Liver (tissue), 9 donors: ENCODE measurements around the gene TMTC4. TPM values are rescaled to one million over a fixed set of nuclear protein-coding genes. Genes with fewer than 3 reads are reported as not detected.

Experiments
- DNase-seq: peaks from one replicate; pipeline ENCODE4 v3.0.0-alpha.2; 2017; ENCODE audit warnings: low spot score
- H3K27ac ChIP-seq, 2 donors: one replicate each; pipeline ENCODE4 v1.7.0; 2013; ENCODE audit warnings: inconsistent platforms in 2 of 2, low read length in 2 of 2, control low read depth in 1 of 2, low read depth in 1 of 2, mild to moderate bottlenecking in 1 of 2
- H3K27me3 ChIP-seq, 4 donors: one replicate each; pipeline versions ENCODE4 v1.6.1 to v1.7.0; 2013; ENCODE audit warnings: low read length in 3 of 4, inconsistent platforms in 1 of 4, mild to moderate bottlenecking in 1 of 4, moderate library complexity in 1 of 4; ENCODE audit not compliant: control insufficient read depth in 4 of 4, insufficient read depth in 4 of 4
- H3K36me3 ChIP-seq, 4 donors: one replicate each; pipeline versions ENCODE4 v1.6.1 to v1.7.0; 2013; ENCODE audit warnings: low read length in 3 of 4, mild to moderate bottlenecking in 3 of 4, low read depth in 1 of 4, moderate library complexity in 1 of 4; ENCODE audit not compliant: control insufficient read depth in 4 of 4, insufficient read depth in 3 of 4
- H3K4me1 ChIP-seq, 4 donors: one replicate each; pipeline versions ENCODE4 v1.6.1 to v1.7.0; 2013; ENCODE audit warnings: low read length in 3 of 4, mild to moderate bottlenecking in 3 of 4, moderate library complexity in 1 of 4; ENCODE audit not compliant: control insufficient read depth in 4 of 4, insufficient read depth in 4 of 4
- H3K4me3 ChIP-seq, 3 donors: one replicate each; pipeline versions ENCODE4 v1.6.1 to v1.7.0; 2013; ENCODE audit warnings: low read length in 3 of 3, control low read depth in 1 of 3, low read depth in 1 of 3, mild to moderate bottlenecking in 1 of 3
- H3K9ac ChIP-seq, 2 donors: one replicate each; pipeline ENCODE4 v1.7.0; 2013; ENCODE audit warnings: low read length in 2 of 2, mild to moderate bottlenecking in 2 of 2, moderate library complexity in 2 of 2, control low read depth in 1 of 2, low read depth in 1 of 2
- H3K9me3 ChIP-seq, 4 donors: one replicate each; pipeline versions ENCODE4 v1.6.1 to v1.7.0; 2013; ENCODE audit warnings: low read length in 3 of 4; ENCODE audit not compliant: control insufficient read depth in 4 of 4
- ATF3 ChIP-seq: IDR thresholded peaks from 2 replicates; pipeline ENCODE4 v1.6.1; 2016; ENCODE audit warnings: antibody characterized with exemption
- CTCF ChIP-seq: fragments of 150-350 bp; IDR thresholded peaks from 2 replicates; pipeline ENCODE4 v1.5.1; 2017; ENCODE audit warnings: improper control_type of control experiment, low read depth, low read length; ENCODE audit not compliant: missing input control
- EGR1 ChIP-seq, 2 donors: IDR thresholded peaks; 2 replicates each; pipeline ENCODE4 v1.6.1; 2016 to 2018; ENCODE audit warnings: antibody characterized with exemption in 2 of 2, low read depth in 2 of 2
- FOXA1 ChIP-seq: IDR thresholded peaks from 2 replicates; pipeline ENCODE4 v1.6.1; 2016; ENCODE audit warnings: antibody characterized with exemption
- FOXA2 ChIP-seq: IDR thresholded peaks from 2 replicates; pipeline ENCODE4 v1.6.1; 2016; ENCODE audit warnings: antibody characterized with exemption
- GABPA ChIP-seq, 2 donors: IDR thresholded peaks in 1 of 2; conservative IDR thresholded peaks in 1 of 2; 2 replicates each; pipeline ENCODE4 v1.6.1; 2016; ENCODE audit warnings: antibody characterized with exemption in 2 of 2, mild to moderate bottlenecking in 1 of 2, moderate library complexity in 1 of 2
- HNF4A ChIP-seq, 2 donors: conservative IDR thresholded peaks; 2 replicates each; pipeline ENCODE4 v1.6.1; 2016; ENCODE audit warnings: antibody characterized with exemption in 2 of 2, mild to moderate bottlenecking in 2 of 2
- HNF4G ChIP-seq: IDR thresholded peaks from 2 replicates; pipeline ENCODE4 v1.6.1; 2016; ENCODE audit warnings: antibody characterized with exemption
- JUND ChIP-seq, 2 donors: IDR thresholded peaks; 2 replicates each; pipeline ENCODE4 v1.6.1; 2016; ENCODE audit warnings: antibody characterized with exemption in 2 of 2
- MAX ChIP-seq: IDR thresholded peaks from 2 replicates; pipeline ENCODE4 v1.6.1; 2016; ENCODE audit warnings: antibody characterized with exemption
- NR2F2 ChIP-seq: IDR thresholded peaks from 2 replicates; pipeline ENCODE4 v1.6.1; 2016; ENCODE audit warnings: antibody characterized with exemption
- RAD21 ChIP-seq, 2 donors: IDR thresholded peaks; 2 replicates each; pipeline ENCODE4 v1.6.1; 2016; ENCODE audit warnings: antibody characterized with exemption in 2 of 2, mild to moderate bottlenecking in 2 of 2
- REST ChIP-seq: IDR thresholded peaks from 2 replicates; pipeline ENCODE4 v1.6.1; 2016; ENCODE audit warnings: antibody characterized with exemption, mild to moderate bottlenecking
- RXRA ChIP-seq, 2 donors: IDR thresholded peaks; 2 replicates each; pipeline ENCODE4 v1.6.1; 2017 to 2018; ENCODE audit warnings: antibody characterized with exemption in 2 of 2, mild to moderate bottlenecking in 1 of 2
- SP1 ChIP-seq: IDR thresholded peaks from 2 replicates; pipeline ENCODE4 v1.6.1; 2018; ENCODE audit warnings: antibody characterized with exemption, mild to moderate bottlenecking
- TAF1 ChIP-seq: conservative IDR thresholded peaks from 2 replicates; pipeline ENCODE4 v1.6.1; 2016; ENCODE audit warnings: antibody characterized with exemption, mild to moderate bottlenecking
- YY1 ChIP-seq: IDR thresholded peaks from 2 replicates; pipeline ENCODE4 v1.6.1; 2016; ENCODE audit warnings: antibody characterized with exemption, mild to moderate bottlenecking
- ZBTB33 ChIP-seq: IDR thresholded peaks from 2 replicates; pipeline ENCODE4 v1.6.1; 2016; ENCODE audit warnings: antibody characterized with exemption
- WGBS: extraction: QIAGEN DNeasy Blood & Tissue Kit; methylation state at CpG from one replicate; pipeline ENCODE4 v1.1.7; 2013; 5-methylcytosine and 5-hydroxymethylcytosine counted together
- polyA plus RNA-seq, 2 donors: library from polyadenylated mRNA; stranded (reverse) in 1 of 2; unstranded in 1 of 2; fragments of 200-250 nt in 1 of 2; fragments of >200 nt in 1 of 2; fragmentation: Nextera tagmentation in 1 of 2; extraction: Ambion mirVana in 1 of 2; gene quantifications; one replicate each; pipeline versions ENCODE4 v1.2.1 to v1.2.3, GENCODE V29; 2013 to 2015
- total RNA-seq, 2 donors: library from RNA; depleted of rRNA; stranded (reverse); fragments of >200 nt; gene quantifications; one replicate each; pipeline ENCODE4 v1.2.3, GENCODE V29; 2014
- donor health status: healthy.
- donor health status: healthy.
- donor health status: healthy.
- donor health status: healthy.
- donor health status: healthy.

The TMTC4 gene
- total and polyA plus RNA-seq, 4 donors: 7.3 to 26.4 (median 12.3) TPM

GRCh38 chr13:100637380-100637779 lies 37.2 kb downstream of the TMTC4 start (continued):
- TF ChIP-seq FOXA2: no peak
- TF ChIP-seq NR2F2: no peak
- no peak for TF ChIP-seq HNF4A (conservative IDR thresholded peaks at IDR 0.05)
- no peak for TF ChIP-seq ZBTB33
- TF ChIP-seq GABPA (IDR thresholded peaks at IDR 0.05 in 1 of 2, conservative IDR thresholded peaks at IDR 0.05 in 1 of 2): no peak
- TF ChIP-seq MAX: no peak
- no peak for TF ChIP-seq FOXA1

- H3K9ac ChIP-seq: no peak overlapping the region
Measured at GRCh38 chr13:100636441-100636840, 38.2 kb downstream of the TMTC4 start.

More at GRCh38 chr13:100636441-100636840, 38.2 kb downstream of the TMTC4 start:
- Histone ChIP-seq H3K9me3 (no peaks in the 10 kb centered on the region), H3K36me3 (peaks cover 8 to 60% (median 28%) of the 10 kb centered on the region in 4 donors), H3K27ac (no peak overlapping the region), H3K4me1 (no peaks in the 10 kb centered on the region), H3K4me3 (no peak overlapping the region), H3K27me3 (no peaks in the 10 kb centered on the region)
- 96% methylated on average over 7 of the region's 7 CpGs for WGBS
- DNase-seq: no peak
- TF ChIP-seq EGR1 (IDR thresholded peaks at IDR 0.05; ENCODE audit: low read depth in 2 of 2) (no peak), MAX (no peak), SP1 (no peak), NR2F2 (no peak), GABPA (IDR thresholded peaks at IDR 0.05 in 1 of 2, conservative IDR thresholded peaks at IDR 0.05 in 1 of 2) (no peak), TAF1 (no peak), ATF3 (no peak), HNF4A (conservative IDR thresholded peaks at IDR 0.05) (no peak), FOXA2 (no peak), HNF4G (no peak), RAD21 (IDR thresholded peaks at IDR 0.05) (no peak), CTCF (no peak), RXRA (IDR thresholded peaks at IDR 0.05) (no peak), YY1 (no peak), JUND (IDR thresholded peaks at IDR 0.05) (no peak), FOXA1 (no peak), REST (no peak), ZBTB33 (no peak)
